K562 (cell line): ENCODE measurements around the gene POLR2A. TPM values are rescaled to one million over a fixed set of nuclear protein-coding genes. Genes with fewer than 3 reads are reported as not detected.

Source experiments
- E2F6 ChIP-seq, 2 experiments: IDR thresholded peaks; 2 replicates each; pipeline ENCODE4 v1.6.1; 2011; ENCODE audit warnings: borderline replicate concordance in 1 of 2, control low read depth in 1 of 2, low read depth in 1 of 2, low read length in 1 of 2, mild to moderate bottlenecking in 1 of 2, mixed read lengths in 1 of 2, moderate library complexity in 1 of 2; ENCODE audit not compliant: insufficient read depth in 1 of 2, insufficient read length in 1 of 2, poor library complexity in 1 of 2, severe bottlenecking in 1 of 2; ENCODE audit errors: extremely low read depth in 1 of 2
- MITF ChIP-seq: IDR thresholded peaks from 2 replicates; pipeline ENCODE4 v1.6.1; 2014; ENCODE audit warnings: antibody characterized with exemption
- MLLT1 ChIP-seq, 2 experiments: fragments of 450-650 bp; IDR thresholded peaks; 2 replicates each; pipeline ENCODE4 v1.6.1; 2016
- NFYB ChIP-seq: IDR thresholded peaks from 2 replicates; pipeline ENCODE4 v1.6.1; 2011; ENCODE audit warnings: mild to moderate bottlenecking, moderate library complexity; ENCODE audit not compliant: insufficient read length; ENCODE audit errors: extremely low read depth
- NR2C1 ChIP-seq, 2 experiments: fragments of 450-650 bp; IDR thresholded peaks; 2 replicates each; pipeline ENCODE4 v1.6.1; 2017; ENCODE audit warnings: mild to moderate bottlenecking in 2 of 2, antibody characterized with exemption in 1 of 2, inconsistent platforms in 1 of 2, missing compliant biosample characterization in 1 of 2, missing genetic modification characterization in 1 of 2
- REST ChIP-seq, 2 experiments: fragments of 450-650 bp; formaldehyde crosslinking in 1 of 2; IDR thresholded peaks; 2 replicates each; pipeline versions ENCODE4 v1.4.0 to v1.6.1; 2014 to 2020; ENCODE audit warnings: mild to moderate bottlenecking in 2 of 2, borderline replicate concordance in 1 of 2, low read depth in 1 of 2
- ZNF740 ChIP-seq, 3 experiments: fragments of 200-800 bp in 1 of 3; sonication (Bioruptor generic) in 1 of 3; sonication (generic) in 1 of 3; formaldehyde crosslinking in 1 of 3; IDR thresholded peaks; 2 replicates each; pipeline versions ENCODE4 v1.6.1 to v1.8.0; 2016 to 2022; ENCODE audit warnings: mild to moderate bottlenecking in 2 of 3, missing compliant biosample characterization in 2 of 3, missing genetic modification characterization in 2 of 3, missing genetic modification reagents in 1 of 3
- polyA plus RNA-seq, 8 experiments: library from polyadenylated mRNA; depleted of rRNA in 4 of 8; stranded (reverse) in 5 of 8; unstranded in 3 of 8; fragments of >200 nt; fragmentation: Nextera tagmentation in 2 of 8; fragmentation: Illumina TruSeq in 1 of 8; extraction: Ambion mirVana in 2 of 8; extraction: Trizol in 1 of 8; gene quantifications; 2 replicates each; pipeline versions ENCODE4 v1.2.1 to v1.2.3, GENCODE V29; 2011 to 2014; ENCODE audit warnings: inconsistent platforms in 1 of 8, missing spikeins in 1 of 8
- total RNA-seq, 7 experiments: library from RNA; depleted of rRNA in 6 of 7; stranded (reverse); fragments of >200 nt in 6 of 7; fragmentation: Illumina TruSeq in 2 of 7; extraction: Trizol in 2 of 7; gene quantifications; 2 replicates each; pipeline versions ENCODE4 v1.2.1 to v1.2.3, GENCODE V29; 2011 to 2021; ENCODE audit warnings: low replicate concordance in 1 of 7

Gene POLR2A
- total and polyA plus RNA-seq, 9 of the 15 experiments (the other 6 are each of a cell fraction or from before 2014, with no cell fraction given) = 1.3 to 109 (median 12.4) TPM

- peak; percentile 67 for TF ChIP-seq REST (IDR thresholded peaks at IDR 0.05; ENCODE audit: borderline replicate concordance)
- TF ChIP-seq REST (CRISPR knock-in tag; IDR thresholded peaks at IDR 0.05; ENCODE audit: low read depth) = 0 out of 2 replicates have a peak, but pooled peaks have one; percentile 15
- 0 out of 2 replicates have a peak, but pooled peaks have one; percentile 15 for TF ChIP-seq NR2C1 (IDR thresholded peaks at IDR 0.05)
- 0 out of 2 replicates have a peak, but pooled peaks have one; percentile 24 for TF ChIP-seq NR2C1 (tag; IDR thresholded peaks at IDR 0.05)
- no peak for TF ChIP-seq NFYB
- peak; percentile 73 for TF ChIP-seq MITF
- TF ChIP-seq E2F6 (IDR thresholded peaks at IDR 0.05; ENCODE audit: borderline replicate concordance in 1 of 2, extremely low read depth in 1 of 2, insufficient read depth in 1 of 2, insufficient read length in 1 of 2, low read depth in 1 of 2, low read length in 1 of 2, poor library complexity in 1 of 2, severe bottlenecking in 1 of 2) = peak; percentile 56 to 79
- TF ChIP-seq ZNF740 (CRISPR knock-in tag; IDR thresholded peaks at IDR 0.05) = peak; percentile 97
- peak in 1 of 2 experiments; percentile 88; a peak in 2 of 4 replicates for TF ChIP-seq ZNF740 (tag; IDR thresholded peaks at IDR 0.05)
- peak; percentile 30 to 46; a peak in 2 of 4 replicates for TF ChIP-seq MLLT1 (IDR thresholded peaks at IDR 0.05)
These were observed 705 bp upstream of the POLR2A start (continued) for GRCh38 chr17:7483255-7484066.
